Skeletal muscle tissue (tissue), 4 donors: ENCODE results near the gene RPS27L. TPM values are rescaled to one million over a fixed set of nuclear protein-coding genes. Genes with fewer than 3 reads are reported as not detected.
A peak's percentile ranks its signal among the peaks of the same experiment; 100 is the strongest.

Experiments used
- H3K27ac ChIP-seq: one replicate; pipeline ENCODE4 v1.7.0; 2013; ENCODE audit warnings: mild to moderate bottlenecking, low read depth, low read length, inconsistent platforms
- H3K27me3 ChIP-seq, 3 donors: one replicate each; pipeline ENCODE4 v1.7.0; 2013; ENCODE audit warnings: low read length in 3 of 3; ENCODE audit not compliant: control insufficient read depth in 3 of 3, insufficient read depth in 3 of 3
- H3K36me3 ChIP-seq, 3 donors: one replicate each; pipeline ENCODE4 v1.7.0; 2013; ENCODE audit warnings: low read length in 3 of 3; ENCODE audit not compliant: control insufficient read depth in 3 of 3, insufficient read depth in 3 of 3
- H3K4me1 ChIP-seq, 3 donors: one replicate each; pipeline ENCODE4 v1.7.0; 2013; ENCODE audit warnings: low read length in 3 of 3, mild to moderate bottlenecking in 3 of 3; ENCODE audit not compliant: control insufficient read depth in 3 of 3, insufficient read depth in 3 of 3
- H3K4me3 ChIP-seq, 3 donors: one replicate each; pipeline ENCODE4 v1.7.0; 2013; ENCODE audit warnings: low read length in 3 of 3
- H3K9ac ChIP-seq, 3 donors: one replicate each; pipeline ENCODE4 v1.7.0; 2013; ENCODE audit warnings: low read length in 3 of 3, mild to moderate bottlenecking in 3 of 3, moderate library complexity in 2 of 3, low read depth in 1 of 3
- H3K9me3 ChIP-seq, 3 donors: one replicate each; pipeline ENCODE4 v1.7.0; 2013; ENCODE audit warnings: low read length in 3 of 3; ENCODE audit not compliant: control insufficient read depth in 3 of 3
- total RNA-seq: library from RNA; depleted of rRNA; stranded (reverse); fragments of >200 nt; gene quantifications from one replicate; pipeline ENCODE4 v1.2.3, GENCODE V29; 2014
- donor health status: Osteomylitis.

The RPS27L gene
- total RNA-seq, 1 donor from 2014 or later, result 25.1 TPM

DNA sequence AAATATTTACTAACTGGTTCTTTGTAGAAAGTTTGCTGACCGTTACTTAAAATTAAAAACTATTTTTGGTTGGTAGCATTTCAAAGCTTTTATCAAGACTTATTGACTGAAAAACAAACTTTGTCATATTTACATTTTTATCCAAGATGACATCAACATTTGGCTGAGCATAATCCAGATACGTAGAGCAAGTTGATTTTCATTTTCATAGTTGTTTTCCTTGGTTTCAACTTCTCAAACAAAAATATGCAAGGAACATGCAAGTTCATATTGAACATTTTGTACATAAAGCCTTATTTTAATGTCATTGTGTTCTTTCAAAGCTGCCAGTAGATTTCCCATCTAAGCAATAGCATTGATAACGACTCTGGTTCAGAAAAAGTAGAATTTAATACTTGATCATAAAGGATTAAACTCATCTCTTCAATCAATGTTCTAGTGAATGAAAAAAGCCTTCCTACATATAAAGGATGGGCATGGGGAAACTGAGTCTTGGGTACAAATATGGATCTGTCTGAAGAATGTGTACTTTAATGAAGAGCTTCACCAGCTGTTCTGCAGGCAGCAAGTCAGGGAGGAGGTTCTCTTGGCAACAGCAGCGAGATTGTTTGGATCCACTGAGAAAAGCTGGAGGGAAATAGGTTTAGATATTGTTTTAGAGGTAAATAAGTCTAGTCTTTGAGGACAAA is 37.7 kb upstream of the RPS27L start:
- Histone ChIP-seq H3K36me3 (no peaks in the 10 kb centered on the region), H3K9me3 (no peaks in the 10 kb centered on the region), H3K9ac (no peak overlapping the region), H3K4me3 (no peak overlapping the region), H3K4me1 (peaks cover 7 to 11% (median 10%) of the 10 kb centered on the region in 3 donors), H3K27me3 (no peaks in the 10 kb centered on the region), H3K27ac (no peak overlapping the region)

DNA sequence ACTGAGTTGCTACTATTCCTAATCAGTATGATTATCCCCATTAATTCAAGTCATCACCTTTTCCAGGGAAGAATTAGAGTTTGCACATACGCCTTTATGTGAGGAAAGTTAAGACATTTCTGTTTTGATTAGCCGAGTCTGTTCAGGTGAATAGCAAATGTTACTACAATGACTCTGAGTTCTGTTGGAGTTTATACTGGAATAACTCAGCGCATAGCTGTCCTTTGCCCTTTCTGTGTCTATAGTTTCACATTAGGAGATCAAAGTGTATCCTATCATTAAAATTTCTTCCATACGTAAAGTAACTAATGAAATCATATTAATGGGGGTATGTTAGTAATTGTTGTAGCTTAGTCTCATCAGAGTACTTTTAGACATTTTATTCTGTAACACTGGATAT is 37.0 kb upstream of the RPS27L start:
- H3K4me3 ChIP-seq, result no peak overlapping the region
- no peak overlapping the region for H3K9ac ChIP-seq
- H3K4me1 ChIP-seq, result peaks cover 7 to 12% (median 11%) of the 10 kb centered on the region in 3 donors
- no peaks in the 10 kb centered on the region for H3K9me3 ChIP-seq
- no peaks in the 10 kb centered on the region for H3K36me3 ChIP-seq
- no peak overlapping the region for H3K27ac ChIP-seq
- no peaks in the 10 kb centered on the region for H3K27me3 ChIP-seq

GRCh38 chr15:63192619-63193206 is 35.4 kb upstream of the RPS27L start:
- Histone ChIP-seq H3K27me3 (no peaks in the 10 kb centered on the region), H3K4me1 (peaks cover 11 to 20% (median 15%) of the 10 kb centered on the region in 3 donors), H3K9me3 (no peaks in the 10 kb centered on the region), H3K36me3 (no peaks in the 10 kb centered on the region), H3K9ac (no peak overlapping the region), H3K27ac (no peak overlapping the region), H3K4me3 (no peak overlapping the region)

DNA sequence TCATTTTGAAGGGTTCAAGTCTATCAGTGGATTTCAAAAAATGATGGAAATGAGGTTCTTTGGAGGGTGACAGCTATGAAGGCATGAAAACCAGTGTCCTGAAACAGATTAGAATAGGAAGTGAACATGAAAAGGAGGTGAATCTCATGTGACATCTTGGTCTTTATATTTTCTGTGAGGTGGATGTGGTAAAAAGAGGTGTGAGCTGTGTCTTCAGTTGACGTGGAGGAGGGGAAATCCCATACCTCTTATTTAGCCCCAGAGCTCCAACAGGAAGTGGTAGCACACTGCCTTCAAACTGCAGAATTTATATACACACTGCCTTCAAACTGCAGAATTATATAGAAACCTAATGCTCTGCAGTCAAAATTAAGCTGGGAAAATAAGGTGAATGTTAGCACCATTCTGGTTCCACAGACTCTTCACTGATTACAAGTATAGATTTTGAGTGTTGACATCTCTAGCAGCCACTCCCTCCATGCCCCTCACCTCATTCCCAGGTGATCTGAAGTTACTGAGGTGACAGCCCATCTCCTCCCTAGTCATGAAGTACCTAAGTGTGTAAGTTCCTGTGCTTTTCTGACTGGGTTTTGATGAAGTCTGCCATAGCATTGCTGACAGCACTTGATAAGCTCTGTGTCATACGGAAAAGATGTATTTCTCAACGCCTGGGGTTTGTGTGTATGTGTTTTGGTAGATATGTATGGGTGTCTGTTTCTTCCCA is 34.8 kb upstream of the RPS27L start:
- H3K9me3 ChIP-seq, result no peaks in the 10 kb centered on the region
- no peak overlapping the region for H3K4me3 ChIP-seq
- no peak overlapping the region for H3K27ac ChIP-seq
- no peak overlapping the region for H3K9ac ChIP-seq
- peaks cover 11 to 20% (median 15%) of the 10 kb centered on the region in 3 donors for H3K4me1 ChIP-seq
- no peaks in the 10 kb centered on the region for H3K36me3 ChIP-seq
- H3K27me3 ChIP-seq, result no peaks in the 10 kb centered on the region

DNA sequence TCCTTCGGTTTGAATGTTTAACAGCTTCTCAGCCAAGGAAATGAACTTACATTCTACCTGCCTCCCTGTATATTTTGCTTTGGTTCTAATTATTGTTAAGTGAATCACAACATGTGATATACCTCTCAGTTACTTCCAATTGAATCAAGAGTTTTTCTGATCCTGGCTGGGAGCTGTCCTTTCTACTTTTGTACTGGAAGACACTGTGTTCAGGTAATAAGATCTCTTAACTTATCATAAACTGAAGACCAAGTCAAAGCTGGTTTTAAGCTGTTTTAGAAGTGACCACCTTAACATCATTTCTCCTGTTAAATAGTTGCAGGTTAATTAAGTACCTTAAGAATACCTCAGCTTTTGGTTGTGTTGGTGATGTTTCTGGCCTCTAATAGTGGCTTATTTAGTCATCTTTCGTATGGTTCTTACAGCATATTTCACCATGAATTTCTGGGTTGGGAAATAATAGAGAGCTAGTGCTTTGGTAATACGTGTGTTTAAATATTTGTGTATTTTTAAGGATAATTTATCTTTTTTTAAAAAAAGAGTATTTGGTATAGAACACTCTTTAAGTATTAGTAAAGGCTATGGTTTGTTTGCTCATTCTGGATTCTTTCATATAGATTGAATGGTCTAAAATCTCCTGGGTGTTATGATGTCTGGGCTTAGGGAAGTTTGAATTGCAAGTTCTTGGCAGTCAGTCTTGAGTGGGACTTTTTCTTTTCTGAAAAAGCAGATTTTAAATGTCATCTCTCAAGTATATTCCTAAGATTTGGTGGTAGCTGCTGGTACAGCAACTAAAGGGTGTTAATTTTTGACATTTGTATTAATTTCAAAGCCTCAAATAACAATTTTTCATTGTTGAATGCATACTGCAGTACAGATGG is 33.7 kb upstream of the RPS27L start:
- Histone ChIP-seq H3K4me1 (peaks cover 11 to 20% (median 14%) of the 10 kb centered on the region in 3 donors), H3K27me3 (no peaks in the 10 kb centered on the region), H3K9ac (peak overlapping the region in 1 of 3 donors; percentile 11), H3K4me3 (peak overlapping the region; percentile 77 to 88 (median 83)), H3K9me3 (no peaks in the 10 kb centered on the region), H3K27ac (no peak overlapping the region), H3K36me3 (no peaks in the 10 kb centered on the region)

GRCh38 chr15:63189941-63190768 is 32.9 kb upstream of the RPS27L start:
- no peaks in the 10 kb centered on the region for H3K36me3 ChIP-seq
- H3K9me3 ChIP-seq, result no peaks in the 10 kb centered on the region
- H3K27me3 ChIP-seq, result no peaks in the 10 kb centered on the region
- H3K4me1 ChIP-seq, result peaks cover 11 to 20% (median 11%) of the 10 kb centered on the region in 3 donors
- peak overlapping the region; percentile 77 to 80 (median 77) for H3K9ac ChIP-seq
- H3K4me3 ChIP-seq, result peak overlapping the region; percentile 77 to 88 (median 83)
- peak overlapping the region; percentile 82 for H3K27ac ChIP-seq

GRCh38 chr15:63188926-63189871 is 31.9 kb upstream of the RPS27L start, which contains the start of gene RAB8B:
Gene RAB8B, plus strand, starts transcription at chr15:63189606. Its CDS starts 19 bp downstream, at chr15:63189625.
- H3K4me3 ChIP-seq, result peak within 1 kb of the TSS; percentile 83 to 88 (median 83)
- peaks cover 11 to 20% (median 11%) of the 10 kb centered on the region in 3 donors for H3K4me1 ChIP-seq
- H3K27me3 ChIP-seq, result no peaks in the 10 kb centered on the region
- H3K36me3 ChIP-seq, result no peaks in the 10 kb centered on the region
- peak within 1 kb of the TSS; percentile 77 to 80 (median 77) for H3K9ac ChIP-seq
- peak within 1 kb of the TSS; percentile 82 for H3K27ac ChIP-seq
- no peaks in the 10 kb centered on the region for H3K9me3 ChIP-seq

- H3K4me1 ChIP-seq, result peaks cover 11 to 20% (median 11%) of the 10 kb centered on the region in 3 donors
- peak overlapping the region; percentile 20 for H3K27ac ChIP-seq
- H3K27me3 ChIP-seq, result no peaks in the 10 kb centered on the region
- H3K4me3 ChIP-seq, result peak overlapping the region; percentile 82 to 88 (median 83)
- peak overlapping the region; percentile 69 to 75 (median 70) for H3K9ac ChIP-seq
- no peaks in the 10 kb centered on the region for H3K9me3 ChIP-seq
- no peaks in the 10 kb centered on the region for H3K36me3 ChIP-seq
These were observed 31.1 kb upstream of the RPS27L start for GRCh38 chr15:63188247-63188925.
